ENCODE data around the gene C1QTNF12. TPM values are rescaled to one million over a fixed set of nuclear protein-coding genes. Genes with fewer than 3 reads are reported as not detected.

Gene C1QTNF12
- total RNA-seq, 2 experiments from 2014 or later: 1.8 to 6.1 TPM

DNA sequence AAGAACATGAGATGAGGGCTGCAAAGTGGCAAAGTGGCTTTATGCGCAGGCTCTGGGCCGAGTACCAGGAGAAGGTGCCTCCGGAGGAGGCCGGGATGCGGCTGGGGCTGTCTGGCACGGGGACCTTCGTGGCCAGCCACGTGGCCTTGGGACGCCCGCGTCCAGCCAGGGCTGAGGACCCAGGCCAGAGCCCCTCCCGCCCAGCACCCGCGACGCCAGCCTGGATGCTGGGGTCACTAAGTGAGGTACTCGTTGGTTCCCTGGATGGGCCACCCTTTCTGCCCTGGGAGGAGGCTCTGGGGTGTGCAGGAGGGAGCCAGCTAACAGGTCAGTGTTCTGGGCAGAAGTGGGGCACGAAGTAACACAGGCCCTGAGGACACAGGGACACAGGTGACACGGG lies 46.3 kb upstream of the C1QTNF12 start:
- no peaks in the 10 kb centered on the region for H4K20me1 ChIP-seq (ENCODE audit: insufficient read depth, low read length)
- no peak overlapping the region for H3K27ac ChIP-seq (ENCODE audit: low read depth, low read length, poor library complexity, severe bottlenecking)
- DNase-seq (ENCODE audit: low spot score): no peak
- TF ChIP-seq, protein P1, sequence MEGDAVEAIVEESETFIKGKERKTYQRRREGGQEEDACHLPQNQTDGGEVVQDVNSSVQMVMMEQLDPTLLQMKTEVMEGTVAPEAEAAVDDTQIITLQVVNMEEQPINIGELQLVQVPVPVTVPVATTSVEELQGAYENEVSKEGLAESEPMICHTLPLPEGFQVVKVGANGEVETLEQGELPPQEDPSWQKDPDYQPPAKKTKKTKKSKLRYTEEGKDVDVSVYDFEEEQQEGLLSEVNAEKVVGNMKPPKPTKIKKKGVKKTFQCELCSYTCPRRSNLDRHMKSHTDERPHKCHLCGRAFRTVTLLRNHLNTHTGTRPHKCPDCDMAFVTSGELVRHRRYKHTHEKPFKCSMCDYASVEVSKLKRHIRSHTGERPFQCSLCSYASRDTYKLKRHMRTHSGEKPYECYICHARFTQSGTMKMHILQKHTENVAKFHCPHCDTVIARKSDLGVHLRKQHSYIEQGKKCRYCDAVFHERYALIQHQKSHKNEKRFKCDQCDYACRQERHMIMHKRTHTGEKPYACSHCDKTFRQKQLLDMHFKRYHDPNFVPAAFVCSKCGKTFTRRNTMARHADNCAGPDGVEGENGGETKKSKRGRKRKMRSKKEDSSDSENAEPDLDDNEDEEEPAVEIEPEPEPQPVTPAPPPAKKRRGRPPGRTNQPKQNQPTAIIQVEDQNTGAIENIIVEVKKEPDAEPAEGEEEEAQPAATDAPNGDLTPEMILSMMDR (conservative IDR thresholded peaks at IDR 0.05; ENCODE audit: low read length): no peak
- no peak for TF ChIP-seq EZH2phosphoT487 (IDR thresholded peaks at IDR 0.05; ENCODE audit: borderline replicate concordance, low read depth, low read length)
- POLR2A ChIA-PET: no interaction called here
- H3K9me3 ChIP-seq (ENCODE audit: low read length): no peaks in the 10 kb centered on the region
- H2AFZ ChIP-seq (ENCODE audit: low read length): no peak overlapping the region
- no peaks in the 10 kb centered on the region for H3K36me3 ChIP-seq (ENCODE audit: insufficient read depth, low read length)
- no peaks in the 10 kb centered on the region for H3K4me1 ChIP-seq (ENCODE audit: insufficient read depth, low read length, poor library complexity, severe bottlenecking)
- no peaks in the 10 kb centered on the region for H3K9me2 ChIP-seq (ENCODE audit: insufficient read depth, low read length)
- H3K4me2 ChIP-seq (ENCODE audit: low read length): no peak overlapping the region
- CTCF ChIA-PET (ENCODE audit: unreplicated experiment): no interaction called here
- BruUV-seq (replicated peaks): no TSS peak
- H3K4me3 ChIP-seq (ENCODE audit: low read depth, low read length, poor library complexity, severe bottlenecking): no peak overlapping the region
- H3K79me2 ChIP-seq (ENCODE audit: insufficient read depth, low read depth, low read length): no peaks in the 10 kb centered on the region
- intact Hi-C loops (cut with micrococcal nuclease; ENCODE audit: unreplicated experiment): loop anchor here (2.0 kb wide), 1 partner anchor 170 kb away; no protein-coding TSS in a partner anchor

DNA sequence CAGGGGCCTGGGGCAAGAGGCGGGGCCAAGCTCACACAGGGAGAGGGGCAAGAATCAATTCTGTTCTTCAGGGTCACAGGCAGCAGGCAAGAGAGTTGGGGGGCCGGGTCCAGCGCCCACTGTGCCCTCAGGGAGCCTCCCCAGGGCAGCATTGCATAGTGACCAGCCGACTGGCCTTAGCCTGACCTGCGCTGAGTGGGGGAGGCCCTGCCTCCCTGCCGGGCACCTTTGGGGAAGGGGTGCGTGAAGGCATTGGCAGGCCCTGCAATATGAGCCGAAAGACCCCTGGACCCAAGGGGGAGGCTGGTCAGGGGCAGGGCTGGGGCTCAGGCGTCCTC lies 45.9 kb upstream of the C1QTNF12 start:
- Histone ChIP-seq H3K9me2 (ENCODE audit: insufficient read depth, low read length) (no peaks in the 10 kb centered on the region), H3K36me3 (ENCODE audit: insufficient read depth, low read length) (no peaks in the 10 kb centered on the region), H4K20me1 (ENCODE audit: insufficient read depth, low read length) (no peaks in the 10 kb centered on the region), H3K4me1 (ENCODE audit: insufficient read depth, low read length, poor library complexity, severe bottlenecking) (no peaks in the 10 kb centered on the region), H3K4me3 (ENCODE audit: low read depth, low read length, poor library complexity, severe bottlenecking) (no peak overlapping the region), H3K4me2 (ENCODE audit: low read length) (no peak overlapping the region), H3K79me2 (ENCODE audit: insufficient read depth, low read depth, low read length) (no peaks in the 10 kb centered on the region), H2AFZ (ENCODE audit: low read length) (no peak overlapping the region), H3K9me3 (ENCODE audit: low read length) (no peaks in the 10 kb centered on the region), H3K27ac (ENCODE audit: low read depth, low read length, poor library complexity, severe bottlenecking) (no peak overlapping the region)
- no peak for TF ChIP-seq EZH2phosphoT487 (IDR thresholded peaks at IDR 0.05; ENCODE audit: borderline replicate concordance, low read depth, low read length)
- TF ChIP-seq, protein P1 (conservative IDR thresholded peaks at IDR 0.05; ENCODE audit: low read length): no peak
- CTCF ChIA-PET (ENCODE audit: unreplicated experiment): interaction anchor here (0.5 to 1.1 kb wide), 3 partner anchors 8 to 1125 kb away, joined by 3 to 5 read pairs (median 4); no protein-coding TSS in a partner anchor
- no peak for DNase-seq (ENCODE audit: low spot score)
- POLR2A ChIA-PET: no interaction called here
- intact Hi-C loops (cut with micrococcal nuclease; ENCODE audit: unreplicated experiment): loop anchor here (2.0 kb wide), 1 partner anchor 170 kb away; no protein-coding TSS in a partner anchor
- no TSS peak for BruUV-seq (replicated peaks)

DNA sequence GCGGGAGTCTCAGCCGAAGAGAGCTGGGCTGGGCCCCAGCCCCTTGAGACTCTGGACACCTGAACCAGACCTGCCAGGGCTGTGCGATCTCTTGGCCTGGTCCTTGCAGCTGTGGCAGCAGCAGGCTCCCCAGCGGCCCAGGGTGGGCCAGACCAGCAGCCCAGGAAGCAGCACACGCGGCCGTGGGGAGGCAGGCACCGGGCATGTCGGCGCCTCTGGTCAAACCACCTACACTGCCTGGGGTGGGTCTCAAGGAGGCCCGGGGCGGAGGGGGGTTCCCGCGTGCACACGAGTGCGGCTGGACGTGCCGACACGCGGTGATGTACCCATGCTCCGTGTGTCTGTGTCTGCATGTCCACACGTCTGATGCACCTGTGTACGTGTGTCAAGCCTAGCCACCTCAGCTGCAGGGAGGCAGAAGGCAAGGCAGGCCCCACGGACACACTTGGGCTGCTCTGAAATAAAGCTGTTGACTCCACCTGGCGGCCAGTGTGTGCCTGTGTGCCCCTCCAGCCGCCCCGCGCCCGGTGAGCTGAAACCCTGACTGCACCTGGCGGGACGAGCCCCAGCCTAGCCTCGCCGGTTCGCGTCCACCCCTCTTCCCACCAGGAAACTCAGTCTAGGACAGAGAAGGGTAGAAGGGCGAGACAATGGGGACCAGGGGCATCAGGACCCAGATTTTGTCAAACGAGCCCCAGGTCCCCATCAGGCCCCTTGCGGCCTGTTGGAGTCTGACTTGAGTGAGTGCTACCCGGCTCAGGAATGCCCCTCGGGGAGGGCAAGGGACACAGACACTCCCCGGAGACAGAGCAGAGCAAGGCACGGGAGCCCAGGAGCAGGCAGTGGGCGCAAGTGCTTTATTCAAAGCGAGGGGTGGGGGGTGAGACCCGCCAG lies 45.3 kb upstream of the C1QTNF12 start:
- H3K4me1 ChIP-seq (ENCODE audit: insufficient read depth, low read length, poor library complexity, severe bottlenecking): no peaks in the 10 kb centered on the region
- no TSS peak for BruUV-seq (replicated peaks)
- intact Hi-C loops (cut with micrococcal nuclease; ENCODE audit: unreplicated experiment): loop anchor here (2.0 kb wide), 2 partner anchors 169 to 259 kb away; no protein-coding TSS in a partner anchor
- POLR2A ChIA-PET: no interaction called here
- TF ChIP-seq, protein P1 (conservative IDR thresholded peaks at IDR 0.05; ENCODE audit: low read length): peak; percentile 85
- TF ChIP-seq EZH2phosphoT487 (IDR thresholded peaks at IDR 0.05; ENCODE audit: borderline replicate concordance, low read depth, low read length): no peak
- no peaks in the 10 kb centered on the region for H4K20me1 ChIP-seq (ENCODE audit: insufficient read depth, low read length)
- H3K36me3 ChIP-seq (ENCODE audit: insufficient read depth, low read length): no peaks in the 10 kb centered on the region
- no peaks in the 10 kb centered on the region for H3K9me3 ChIP-seq (ENCODE audit: low read length)
- H2AFZ ChIP-seq (ENCODE audit: low read length): no peak overlapping the region
- H3K27ac ChIP-seq (ENCODE audit: low read depth, low read length, poor library complexity, severe bottlenecking): no peak overlapping the region
- CTCF ChIA-PET (ENCODE audit: unreplicated experiment): interaction anchor here (0.5 to 1.1 kb wide), 5 partner anchors 8 to 1125 kb away, joined by 3 to 5 read pairs (median 4); no protein-coding TSS in a partner anchor
- H3K4me3 ChIP-seq (ENCODE audit: low read depth, low read length, poor library complexity, severe bottlenecking): no peak overlapping the region
- peak; percentile 85 for DNase-seq (ENCODE audit: low spot score)
- H3K4me2 ChIP-seq (ENCODE audit: low read length): no peak overlapping the region
- no peaks in the 10 kb centered on the region for H3K79me2 ChIP-seq (ENCODE audit: insufficient read depth, low read depth, low read length)
- no peaks in the 10 kb centered on the region for H3K9me2 ChIP-seq (ENCODE audit: insufficient read depth, low read length)

All from OCI-LY7 (cell line).